ENCODE results near the gene OTOP3. TPM values are rescaled to one million over a fixed set of nuclear protein-coding genes. Genes with fewer than 3 reads are reported as not detected.
A peak's percentile ranks its signal among the peaks of the same experiment; 100 is the strongest.

Gene OTOP3
- total RNA-seq, 1 donor: not detected

GRCh38 chr17:74938194-74938950 lies 2.7 kb downstream of the OTOP3 start:
- DNase-seq (ENCODE audit: low read depth in 2 of 3, low spot score in 2 of 3): no peak

DNA sequence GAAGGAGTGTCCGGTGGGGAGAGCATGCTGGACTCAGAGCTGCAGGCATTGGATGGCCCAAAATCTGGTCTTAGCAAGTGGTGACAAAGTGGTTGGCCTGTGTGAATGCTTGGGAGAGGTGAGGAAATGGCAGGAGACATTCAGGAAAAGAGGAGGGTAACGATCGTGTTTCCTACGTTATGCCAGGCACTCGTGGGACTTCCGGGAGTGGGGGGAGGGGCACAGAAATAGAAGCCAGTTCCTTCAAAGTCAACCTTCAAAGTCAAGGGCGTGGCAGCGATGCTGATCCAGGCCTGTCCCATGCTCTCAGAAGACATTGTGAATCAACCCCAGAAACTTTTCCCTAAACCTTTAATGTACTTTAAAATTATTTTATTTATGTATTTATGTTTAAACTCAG lies 3.8 kb downstream of the OTOP3 start:
- DNase-seq (ENCODE audit: low read depth in 2 of 3, low spot score in 2 of 3): no peak

GRCh38 chr17:74941128-74941725 lies 5.5 kb downstream of the OTOP3 start:
- no peak for DNase-seq (ENCODE audit: low read depth in 2 of 3, low spot score in 2 of 3)

- DNase-seq (ENCODE audit: low read depth in 2 of 3, low spot score in 2 of 3): no peak
Measured at GRCh38 chr17:74943808-74944522, 8.3 kb downstream of the OTOP3 start.

GRCh38 chr17:74945543-74945942 lies 9.8 kb downstream of the OTOP3 start:
- no peak for DNase-seq (ENCODE audit: low read depth in 2 of 3, low spot score in 2 of 3)

DNA sequence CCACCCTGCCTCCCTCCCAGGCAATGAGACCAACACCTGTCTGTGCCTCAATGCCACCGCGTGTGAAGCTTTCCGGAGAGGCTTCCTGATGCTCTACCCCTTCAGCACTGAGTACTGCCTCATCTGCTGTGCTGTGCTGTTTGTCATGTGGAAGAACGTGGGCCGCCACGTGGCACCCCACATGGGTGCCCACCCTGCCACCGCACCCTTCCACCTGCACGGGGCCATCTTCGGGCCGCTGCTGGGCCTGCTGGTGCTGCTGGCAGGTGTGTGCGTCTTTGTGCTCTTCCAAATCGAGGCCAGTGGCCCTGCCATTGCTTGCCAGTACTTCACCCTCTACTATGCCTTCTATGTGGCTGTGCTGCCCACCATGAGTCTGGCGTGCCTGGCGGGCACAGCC lies 10.9 kb downstream of the OTOP3 start:
- no peak for DNase-seq (ENCODE audit: low read depth in 2 of 3, low spot score in 2 of 3)

GRCh38 chr17:74947041-74947754 lies 11.5 kb downstream of the OTOP3 start:
- DNase-seq (ENCODE audit: low read depth in 2 of 3, low spot score in 2 of 3): no peak

DNA sequence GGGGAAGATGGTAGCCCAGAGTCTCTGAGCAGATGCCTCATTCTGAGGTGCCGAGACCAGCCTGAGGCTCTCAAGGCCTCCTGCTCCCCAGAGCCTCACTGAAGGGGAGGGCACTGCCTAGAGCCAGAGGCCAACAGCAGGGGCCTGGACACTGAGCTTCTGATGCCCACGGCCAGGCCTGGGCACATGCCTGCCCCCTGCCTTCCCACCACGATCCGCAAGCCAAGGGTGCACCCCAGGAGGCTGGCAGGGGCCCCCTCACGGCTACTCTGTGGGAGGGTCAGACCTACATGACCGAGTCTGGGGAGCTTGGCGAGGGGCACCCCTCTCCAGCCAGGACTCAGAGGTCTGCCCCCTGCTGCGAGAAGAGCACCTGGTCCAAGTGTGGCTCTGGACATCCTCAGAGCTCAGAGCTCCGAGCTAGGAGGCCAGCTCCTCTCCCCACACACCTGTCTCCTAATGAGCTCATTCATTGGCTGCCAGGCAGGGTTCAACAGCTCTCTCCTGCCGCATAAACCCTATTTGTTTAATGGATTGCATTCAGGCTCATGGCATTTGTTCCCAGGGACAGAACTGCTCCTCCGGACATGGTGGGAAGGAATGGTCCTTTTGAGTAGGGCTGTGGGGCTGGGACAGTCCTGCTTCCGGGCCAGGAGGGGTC lies 13.9 kb downstream of the OTOP3 start:
- no peak for DNase-seq (ENCODE audit: low read depth in 2 of 3, low spot score in 2 of 3)

GRCh38 chr17:74950207-74950606 lies 14.5 kb downstream of the OTOP3 start:
- no peak for DNase-seq (ENCODE audit: low read depth in 2 of 3, low spot score in 2 of 3)

- no peak for DNase-seq (ENCODE audit: low read depth in 2 of 3, low spot score in 2 of 3)
Measured at GRCh38 chr17:74951065-74951464, 15.4 kb downstream of the OTOP3 start.

DNA sequence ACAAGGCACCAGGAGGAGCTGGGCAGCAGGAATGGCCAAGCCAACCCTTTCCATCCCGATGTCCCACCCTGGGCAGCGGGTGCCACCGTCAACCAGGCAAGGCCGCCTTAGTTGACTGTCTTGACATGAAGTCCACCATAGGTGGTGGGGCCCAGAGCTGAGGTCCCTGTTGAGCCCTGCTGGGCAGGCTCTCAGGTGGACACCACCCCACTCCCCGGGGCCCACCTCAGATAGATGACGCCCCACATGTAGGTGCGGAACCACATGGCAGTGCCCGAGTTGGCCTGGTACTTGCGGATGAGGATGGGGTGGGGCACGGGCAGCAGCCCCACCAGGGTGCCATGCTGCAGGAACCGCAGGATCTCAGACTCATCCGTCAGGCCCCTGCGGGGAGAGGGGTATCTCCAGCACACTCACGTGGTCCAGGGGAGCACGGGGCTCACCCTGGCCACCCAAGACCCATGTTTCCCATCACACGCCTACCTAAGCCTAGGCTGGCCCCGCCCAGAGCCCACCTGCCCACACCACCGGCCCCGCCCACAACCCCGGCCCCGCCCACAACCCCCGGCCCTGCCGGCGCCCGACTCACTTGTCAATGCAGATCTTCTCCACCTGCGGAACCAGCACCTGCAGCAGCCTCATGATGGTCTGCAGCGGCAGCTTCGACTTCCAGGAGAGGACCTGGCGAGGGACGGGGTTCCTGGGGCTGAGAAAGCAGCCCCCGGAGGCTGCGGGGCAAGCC lies 16.2 kb downstream of the OTOP3 start:
- DNase-seq (ENCODE audit: low read depth in 2 of 3, low spot score in 2 of 3): no peak

GRCh38 chr17:74952431-74953133 lies 16.9 kb downstream of the OTOP3 start:
- no peak for DNase-seq (ENCODE audit: low read depth in 2 of 3, low spot score in 2 of 3)

DNA sequence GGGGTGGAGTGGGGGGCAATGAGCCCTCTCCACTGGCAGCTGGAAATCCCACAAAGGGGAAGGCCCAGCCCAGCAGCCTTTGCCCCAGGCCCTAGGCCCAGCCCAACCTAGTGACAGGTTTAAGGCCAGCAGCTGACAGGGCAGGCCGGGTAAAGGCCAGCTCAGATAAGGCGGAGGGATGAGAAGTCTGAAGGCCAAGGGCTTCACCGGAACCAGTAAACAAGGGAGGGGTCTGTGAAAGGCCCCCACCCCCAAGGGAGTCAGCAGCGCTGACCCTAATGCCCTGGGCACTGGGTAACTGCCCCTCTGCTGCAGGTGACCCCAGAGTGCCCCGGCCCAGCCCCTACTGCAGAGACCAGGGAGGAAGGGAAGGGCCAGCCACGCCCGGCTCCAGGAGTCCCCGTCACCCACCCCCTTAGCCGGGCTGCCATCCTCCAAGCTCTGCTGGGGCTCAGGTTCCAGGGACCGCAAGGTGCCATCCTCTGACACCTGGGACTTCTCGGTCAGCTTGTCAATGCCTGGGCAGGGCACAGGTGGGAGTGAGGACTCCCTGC lies 17.5 kb downstream of the OTOP3 start:
- DNase-seq (ENCODE audit: low read depth in 2 of 3, low spot score in 2 of 3): no peak

GRCh38 chr17:74954115-74954514 lies 18.4 kb downstream of the OTOP3 start:
- no peak for DNase-seq (ENCODE audit: low read depth in 2 of 3, low spot score in 2 of 3)

GRCh38 chr17:74954665-74955421 lies 19.1 kb downstream of the OTOP3 start:
- peak in 1 of 3 donors; percentile 44 for DNase-seq (ENCODE audit: low read depth in 2 of 3, low spot score in 2 of 3)

- DNase-seq (ENCODE audit: low read depth in 2 of 3, low spot score in 2 of 3): no peak
Measured at GRCh38 chr17:74956093-74956492, 20.4 kb downstream of the OTOP3 start.

GRCh38 chr17:74957935-74958740 lies 22.4 kb downstream of the OTOP3 start:
- peak in 2 of 3 donors; percentile 60 to 77 for DNase-seq (ENCODE audit: low read depth in 2 of 3, low spot score in 2 of 3)

Data from hematopoietic multipotent progenitor cell (in vitro differentiated cells).